Measurements from ENCODE around the gene ZNF680. TPM values are rescaled to one million over a fixed set of nuclear protein-coding genes. Genes with fewer than 3 reads are reported as not detected.
A peak's percentile ranks its signal among the peaks of the same experiment; 100 is the strongest.
"Not testable (repeated sequence)": the region's sequence is repeated elsewhere in the genome, so short reads cannot be mapped to it uniquely, and the experiment has no call there.

The ZNF680 gene
- total RNA-seq, 3 donors from 2014 or later = 16.2 to 50.3 (median 34.1) TPM

DNA sequence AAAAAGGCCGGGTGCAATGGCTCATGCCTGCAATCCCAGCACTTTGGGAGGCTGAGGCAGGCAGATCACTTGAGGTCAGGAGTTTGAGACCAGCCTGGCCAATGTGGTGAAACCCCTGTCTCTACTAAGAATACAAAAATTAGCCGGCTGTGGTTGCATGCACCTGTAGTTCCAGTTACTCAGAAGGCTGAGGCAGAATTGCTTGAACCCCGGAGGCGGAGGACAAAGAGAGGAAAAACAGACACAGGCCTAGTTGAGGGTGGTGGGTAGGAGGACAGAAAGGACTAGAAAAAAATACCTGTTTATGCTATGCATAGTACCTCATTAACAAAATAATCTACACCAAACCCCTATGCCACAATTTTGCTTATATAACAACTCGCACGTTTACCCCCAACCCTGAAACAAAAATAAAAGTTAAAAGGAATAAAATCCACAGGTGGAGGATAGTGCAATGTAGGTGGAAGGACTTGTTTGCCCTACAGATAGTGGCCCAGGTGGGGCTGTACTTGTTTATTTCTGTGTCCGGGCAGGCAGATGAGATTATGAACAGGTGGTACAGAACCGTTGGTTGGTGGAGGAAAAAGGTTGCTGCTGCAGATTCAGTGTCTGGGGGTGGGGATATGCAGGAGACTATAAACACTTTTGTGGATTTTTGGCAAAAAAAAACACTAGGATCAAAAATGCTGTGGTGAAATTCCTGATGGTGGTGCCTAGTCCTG is 5.1 kb downstream of the ZNF680 start:
- peak overlapping the region; percentile 34 to 53 for H3K27ac ChIP-seq
- no peaks in the 10 kb centered on the region for H3K36me3 ChIP-seq
- H3K27me3 ChIP-seq = no peaks in the 10 kb centered on the region
- DNase-seq (ENCODE audit: low spot score in 2 of 2) = no peak
- intact Hi-C loops (cut with DNase I; ENCODE audit: low total_unique reads) = no loop called here
- no peak overlapping the region for H3K4me3 ChIP-seq
- H3K9me3 ChIP-seq = no peaks in the 10 kb centered on the region
- no peaks in the 10 kb centered on the region for H3K4me1 ChIP-seq
- TF ChIP-seq CTCF (IDR thresholded peaks at IDR 0.05) = no peak
- no peak for TF ChIP-seq POLR2AphosphoS5 (IDR thresholded peaks at IDR 0.05)
- no peak for TF ChIP-seq POLR2A (IDR thresholded peaks at IDR 0.05)

DNA sequence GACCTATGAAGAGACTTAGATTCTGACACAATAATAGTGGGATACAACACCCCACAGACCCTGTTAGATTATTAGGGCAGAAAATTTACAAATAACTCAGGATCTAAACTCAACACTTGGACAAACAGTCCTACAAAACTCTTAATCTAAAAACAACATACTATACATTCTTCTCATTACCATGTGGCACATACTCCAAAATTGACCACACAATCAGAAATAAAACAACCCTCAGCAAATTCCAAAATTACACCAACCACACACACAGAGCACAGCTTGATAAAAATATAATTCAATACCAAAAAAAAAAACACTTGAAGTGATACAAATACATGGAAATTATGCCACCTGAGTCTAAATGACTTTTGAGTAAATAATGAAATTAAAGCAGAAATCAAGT is 7.8 kb downstream of the ZNF680 start:
- Histone ChIP-seq H3K9me3 (no peaks in the 10 kb centered on the region), H3K27ac (no peak overlapping the region), H3K36me3 (no peaks in the 10 kb centered on the region), H3K4me3 (no peak overlapping the region), H3K27me3 (no peaks in the 10 kb centered on the region), H3K4me1 (no peaks in the 10 kb centered on the region)
- intact Hi-C loops (cut with DNase I; ENCODE audit: low total_unique reads) = no loop called here
- DNase-seq (ENCODE audit: low spot score in 2 of 2) = no peak
- TF ChIP-seq POLR2AphosphoS5 (IDR thresholded peaks at IDR 0.05) (no peak), POLR2A (IDR thresholded peaks at IDR 0.05) (no peak), CTCF (IDR thresholded peaks at IDR 0.05) (no peak)

GRCh38 chr7:64554188-64554587 is 8.7 kb downstream of the ZNF680 start:
- H3K4me1 ChIP-seq; intact Hi-C loops (cut with DNase I; ENCODE audit: low total_unique reads): not testable (repeated sequence)

DNA sequence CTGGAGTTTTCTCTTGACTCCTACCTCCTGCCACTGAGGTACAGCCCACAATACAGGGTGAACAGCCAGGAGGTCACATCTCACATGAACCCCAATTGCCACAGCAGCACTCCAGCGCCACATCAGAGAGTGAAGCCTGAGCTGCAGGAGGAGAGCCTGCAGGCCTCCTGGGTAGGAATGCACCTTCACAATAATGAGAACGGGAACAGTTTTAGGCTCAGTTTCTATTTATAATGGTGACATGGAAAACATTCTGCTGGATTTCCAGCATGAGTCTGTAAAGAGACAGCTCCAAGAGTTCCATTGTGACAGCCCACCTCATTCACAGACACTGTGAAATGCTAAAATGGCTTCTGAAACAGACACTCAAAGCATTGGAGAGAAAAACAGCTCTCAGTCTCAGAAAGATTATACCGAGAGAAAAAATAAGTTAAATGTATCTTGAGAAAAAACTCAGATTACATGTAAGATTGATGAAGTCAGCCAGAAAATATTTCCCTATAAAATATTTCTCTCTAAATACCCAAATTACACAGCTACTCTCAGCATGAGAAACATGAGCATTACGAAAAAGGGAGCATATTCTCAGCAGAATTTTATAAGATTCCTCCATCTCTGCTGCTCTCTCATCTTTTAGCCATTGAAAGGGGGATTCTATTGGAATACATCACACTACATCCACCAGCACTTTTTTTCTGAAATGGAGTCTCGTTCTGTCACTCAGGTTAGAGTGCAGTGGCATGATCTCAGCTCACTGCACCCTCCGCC is 11.3 kb downstream of the ZNF680 start:
- intact Hi-C loops (cut with DNase I; ENCODE audit: low total_unique reads) = no loop called here
- no peaks in the 10 kb centered on the region for H3K4me1 ChIP-seq
- no peak for DNase-seq (ENCODE audit: low spot score in 2 of 2)
- H3K27ac ChIP-seq = no peak overlapping the region
- H3K4me3 ChIP-seq = no peak overlapping the region
- no peaks in the 10 kb centered on the region for H3K9me3 ChIP-seq
- TF ChIP-seq POLR2A (IDR thresholded peaks at IDR 0.05) (no peak), CTCF (IDR thresholded peaks at IDR 0.05) (no peak)
- H3K36me3 ChIP-seq = no peaks in the 10 kb centered on the region
- H3K27me3 ChIP-seq = no peaks in the 10 kb centered on the region

More at GRCh38 chr7:64554188-64554587, 8.7 kb downstream of the ZNF680 start:
- not testable (repeated sequence) for H3K9me3 ChIP-seq; H3K27ac ChIP-seq; H3K27me3 ChIP-seq; H3K36me3 ChIP-seq; DNase-seq (ENCODE audit: low spot score in 2 of 2); H3K4me3 ChIP-seq

DNA sequence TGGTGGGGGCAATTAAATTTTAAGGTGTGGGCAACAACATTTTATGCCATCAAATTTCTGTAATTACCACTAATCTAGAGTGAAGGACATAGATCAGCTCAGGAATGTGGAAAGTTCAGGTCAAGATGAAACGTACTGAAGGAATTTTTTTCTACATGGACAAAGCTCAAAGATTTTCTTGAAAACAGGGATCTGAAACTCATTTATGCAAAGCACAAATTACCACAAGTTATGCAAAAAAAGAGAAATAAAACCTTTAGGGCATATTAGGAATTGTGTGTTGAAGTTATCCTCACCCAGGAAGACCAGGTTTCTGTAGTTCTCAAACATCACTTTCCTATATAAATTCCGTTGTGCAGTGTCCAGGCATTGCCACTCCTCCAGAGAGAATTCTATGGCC is 18.9 kb downstream of the ZNF680 start:
- H3K27me3 ChIP-seq = no peaks in the 10 kb centered on the region
- TF ChIP-seq POLR2A (IDR thresholded peaks at IDR 0.05) (no peak), POLR2AphosphoS5 (IDR thresholded peaks at IDR 0.05) (no peak), CTCF (IDR thresholded peaks at IDR 0.05) (no peak)
- H3K36me3 ChIP-seq = no peaks in the 10 kb centered on the region
- DNase-seq (ENCODE audit: low spot score in 2 of 2) = no peak
- H3K9me3 ChIP-seq = no peaks in the 10 kb centered on the region
- intact Hi-C loops (cut with DNase I; ENCODE audit: low total_unique reads) = no loop called here
- H3K4me1 ChIP-seq = no peaks in the 10 kb centered on the region
- no peak overlapping the region for H3K4me3 ChIP-seq
- H3K27ac ChIP-seq = no peak overlapping the region

All from breast epithelium (tissue), 4 donors.